Raji (cell line): ENCODE results near the gene IFNE.

ENCODE experiments used
- POLR2A ChIP-seq: IDR thresholded peaks from 2 replicates; pipeline ENCODE4 v1.6.1; 2011; ENCODE audit warnings: low read depth, low read length, control low read depth; ENCODE audit not compliant: insufficient read depth

IFNE gene

GRCh38 chr9:21482213-21482612, at the start of gene IFNE:
TSS of gene IFNE (minus strand) at chr9:21482313. CDS start at chr9:21481694, 619 bp downstream.
- no peak for TF ChIP-seq POLR2A

- TF ChIP-seq POLR2A, result no peak
Measured at GRCh38 chr9:21528123-21528808, 46.2 kb upstream of the IFNE start.

GRCh38 chr9:21527579-21527978, 45.5 kb upstream of the IFNE start:
- TF ChIP-seq POLR2A, result no peak

GRCh38 chr9:21525174-21525573, 43.1 kb upstream of the IFNE start:
- no peak for TF ChIP-seq POLR2A

- TF ChIP-seq POLR2A, result no peak
Measured at GRCh38 chr9:21524099-21524830, 42.2 kb upstream of the IFNE start.

GRCh38 chr9:21523021-21524014, 41.2 kb upstream of the IFNE start:
- no peak for TF ChIP-seq POLR2A

GRCh38 chr9:21522348-21522747, 40.2 kb upstream of the IFNE start:
- no peak for TF ChIP-seq POLR2A

- no peak for TF ChIP-seq POLR2A
Measured at GRCh38 chr9:21521448-21521847, 39.3 kb upstream of the IFNE start.

- TF ChIP-seq POLR2A, result no peak
Measured at GRCh38 chr9:21520501-21521228, 38.6 kb upstream of the IFNE start.

- no peak for TF ChIP-seq POLR2A
Measured at GRCh38 chr9:21519855-21520434, 37.8 kb upstream of the IFNE start.

GRCh38 chr9:21516796-21517195, 34.7 kb upstream of the IFNE start:
- TF ChIP-seq POLR2A, result no peak

GRCh38 chr9:21513431-21513830, 31.3 kb upstream of the IFNE start:
- no peak for TF ChIP-seq POLR2A

- TF ChIP-seq POLR2A, result no peak
Measured at GRCh38 chr9:21510806-21511205, 28.7 kb upstream of the IFNE start.

- no peak for TF ChIP-seq POLR2A
Measured at GRCh38 chr9:21507483-21507790, 25.3 kb upstream of the IFNE start.
